ENCODE measurements around the gene COL4A2.

Gene COL4A2

DNA sequence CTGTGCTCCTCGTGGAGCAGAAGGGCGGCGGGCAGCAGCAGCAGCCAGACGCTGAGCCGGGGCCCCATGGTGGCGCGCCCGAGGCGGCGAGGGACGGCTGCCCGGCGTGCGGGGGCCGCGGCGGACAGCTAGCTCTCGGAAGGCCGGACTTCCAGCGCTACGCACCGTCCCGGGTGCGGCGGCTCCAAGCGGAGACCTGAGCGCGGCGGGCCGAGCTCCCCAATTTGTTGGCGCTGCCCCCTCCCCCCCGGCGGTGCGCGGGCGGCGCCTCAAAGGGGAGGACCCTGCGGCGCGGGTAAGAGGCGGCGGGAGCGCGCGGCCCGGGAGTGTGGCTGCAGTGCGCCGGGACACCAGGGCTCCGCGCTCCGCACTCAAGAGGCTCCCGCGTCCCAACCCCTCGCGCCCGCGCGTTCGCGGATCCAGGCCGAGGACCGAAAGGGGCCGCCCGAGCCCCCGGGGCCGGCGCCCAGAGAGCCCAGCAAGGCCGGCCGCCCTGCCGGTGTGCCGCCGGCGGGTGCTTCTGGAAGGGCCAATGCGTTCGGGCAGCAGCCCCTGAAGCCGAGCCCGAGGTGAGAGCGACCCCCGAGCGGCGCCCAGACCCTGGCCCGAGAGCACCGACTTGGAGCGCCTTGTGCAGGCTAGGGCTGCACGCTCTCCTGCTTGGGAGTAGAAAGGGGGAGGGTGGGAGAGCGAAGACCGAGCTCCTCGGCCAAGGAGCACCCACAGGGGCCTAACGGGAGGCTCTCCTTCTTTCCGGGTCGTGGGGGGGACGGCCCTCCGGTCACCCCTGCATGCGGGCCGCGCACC, at the start of gene COL4A2, which contains the start of gene COL4A1:
Gene COL4A2, plus strand, starts transcription at position 325 of the 807 bp plus-strand sequence. CDS start 620 bp downstream, outside the sequence.
Gene COL4A1, minus strand, starts transcription at position 198 of the 807 bp plus-strand sequence. Its CDS starts 130 bp downstream, at position 68.
- DNase-seq, result no peak

DNA sequence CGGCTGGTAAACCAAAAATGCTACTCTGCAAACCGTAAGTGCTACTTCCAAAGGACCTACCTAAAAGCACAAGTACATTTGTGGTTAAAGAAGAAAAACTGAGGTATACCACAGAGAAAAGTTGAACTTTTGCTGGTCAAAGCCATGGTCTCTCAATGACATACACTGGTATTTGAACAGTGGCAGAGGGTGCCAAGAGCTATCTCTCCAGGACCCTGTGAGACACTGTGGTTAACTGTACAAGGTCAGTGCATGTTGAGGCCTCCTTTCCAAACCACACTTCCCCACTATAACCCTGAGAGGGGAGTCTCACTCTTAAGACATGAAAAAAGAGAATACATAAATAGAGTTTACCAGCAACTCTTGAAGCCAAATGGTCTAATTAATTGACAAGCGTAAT, 49.7 kb upstream of the COL4A2 start:
- no peak for DNase-seq

DNA sequence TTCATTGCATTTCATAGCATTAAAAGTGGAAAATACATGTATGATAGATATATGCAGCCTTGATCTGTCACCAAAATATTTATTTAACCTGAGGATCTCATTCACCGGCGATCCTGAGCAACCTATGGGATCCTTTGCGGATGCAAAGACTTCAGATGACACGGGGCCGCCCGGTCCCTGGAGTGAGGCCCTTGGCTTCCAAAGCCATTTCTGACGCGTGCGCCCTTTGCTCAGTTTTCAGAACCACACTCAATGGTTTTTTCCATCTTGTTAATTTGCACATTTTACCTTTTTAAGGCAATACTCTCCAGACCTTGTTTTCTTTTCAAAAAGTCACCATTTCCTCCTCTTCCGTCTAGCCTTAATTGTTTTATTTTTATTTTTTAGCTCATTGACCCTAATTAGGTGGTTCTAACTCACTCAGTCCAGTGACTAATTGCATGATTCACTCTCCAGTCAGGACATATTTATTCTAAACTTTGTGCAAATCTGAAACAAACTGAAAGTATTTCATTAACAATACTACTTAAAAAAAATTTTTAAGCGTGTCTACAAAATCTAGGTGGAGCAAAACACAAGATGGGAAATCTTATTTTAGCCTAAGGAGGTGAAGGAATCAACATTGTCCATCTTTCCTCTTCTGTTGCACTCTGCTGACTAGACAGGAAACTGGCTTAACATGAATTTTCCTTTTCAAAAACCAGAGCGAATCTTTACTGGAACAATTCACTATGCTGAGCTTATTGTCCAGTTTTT, 48.0 kb upstream of the COL4A2 start:
- no peak for DNase-seq

- DNase-seq, result no peak
Observed at GRCh38 chr13:110259651-110260050, 47.4 kb upstream of the COL4A2 start.

DNA sequence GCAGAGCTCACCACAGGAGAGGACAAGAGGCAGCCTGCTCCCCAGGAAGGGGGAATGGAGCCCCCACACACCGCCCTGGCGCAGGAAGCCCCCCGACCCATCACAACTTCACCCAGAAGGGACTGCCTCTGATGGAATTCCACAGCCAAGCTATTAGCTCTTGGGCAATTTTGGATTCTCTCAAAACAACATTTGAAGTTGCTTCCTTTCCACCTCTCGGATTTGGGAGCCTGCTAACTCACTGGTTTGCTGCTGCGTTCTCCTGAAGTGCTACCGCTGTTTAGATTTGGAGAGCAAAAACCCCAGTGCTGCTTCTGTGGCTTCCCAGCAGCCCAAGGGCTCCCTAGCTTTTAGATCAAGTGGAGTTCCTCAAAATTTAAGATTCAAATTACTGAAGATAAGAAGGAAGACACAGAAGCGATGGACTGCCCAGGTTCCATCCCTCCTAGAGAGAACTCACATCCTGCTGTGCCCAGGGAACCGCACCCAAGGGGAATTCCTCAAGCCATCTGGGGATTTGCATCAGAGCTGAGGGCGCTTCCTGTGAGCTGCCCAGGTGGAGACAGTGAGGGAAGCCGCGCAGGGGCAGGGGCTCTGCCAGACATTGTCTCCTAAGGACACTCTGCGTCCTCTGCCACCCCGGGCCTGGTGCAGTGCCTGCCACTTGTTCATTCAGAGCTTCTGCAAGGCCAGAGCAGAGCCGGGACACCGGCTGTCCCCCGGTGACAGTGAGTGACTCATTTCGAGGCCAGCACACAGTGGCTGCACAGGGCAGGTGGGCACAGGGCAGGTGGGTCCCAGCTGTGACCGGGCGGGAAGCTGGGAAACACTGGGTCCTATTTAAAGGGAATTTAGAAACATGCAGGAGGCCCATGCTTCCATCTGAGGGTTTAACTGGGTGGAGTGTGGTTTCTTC, 45.7 kb upstream of the COL4A2 start:
- no peak for DNase-seq

DNA sequence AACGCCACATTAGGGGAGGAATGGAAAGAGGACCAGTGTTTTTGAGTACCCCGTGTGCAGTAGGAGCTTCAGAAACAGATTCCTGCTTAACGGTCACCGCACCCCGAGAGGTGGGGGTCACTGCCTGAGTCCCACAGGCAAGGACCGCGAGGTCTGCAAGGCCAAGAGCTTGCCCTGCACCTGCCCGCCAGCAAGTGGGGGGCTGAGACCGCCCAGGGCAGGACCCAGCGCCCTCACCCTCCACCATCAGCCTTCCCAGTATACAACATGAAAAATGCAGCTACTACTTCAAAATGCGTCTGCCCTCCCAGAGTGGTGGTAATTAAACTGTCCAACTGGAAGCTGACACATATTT, 45.0 kb upstream of the COL4A2 start:
- DNase-seq, result no peak

- DNase-seq, result no peak
Observed at GRCh38 chr13:110262508-110263291, 44.4 kb upstream of the COL4A2 start.

DNA sequence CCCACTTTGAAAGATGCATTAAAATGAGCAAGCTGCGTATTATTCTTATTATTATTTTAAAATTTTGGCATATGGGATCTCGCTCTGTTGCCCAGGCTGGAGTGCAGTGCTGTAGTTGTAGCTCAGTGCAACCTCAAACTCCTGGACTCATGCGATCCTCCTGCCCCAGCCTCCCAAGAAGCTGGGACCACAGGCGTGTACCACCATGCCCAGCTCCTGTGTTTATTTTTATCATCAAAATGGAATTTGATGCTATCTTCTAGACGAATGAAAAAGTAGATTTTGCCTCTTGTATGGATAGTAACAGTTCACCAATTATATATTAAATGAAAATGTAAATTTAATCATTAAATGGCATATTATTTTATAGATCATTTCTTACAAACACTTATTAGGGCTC, 43.7 kb upstream of the COL4A2 start:
- no peak for DNase-seq

GRCh38 chr13:110263888-110264287, 43.2 kb upstream of the COL4A2 start:
- DNase-seq, result no peak

GRCh38 chr13:110264685-110265275, 42.3 kb upstream of the COL4A2 start:
- no peak for DNase-seq

DNA sequence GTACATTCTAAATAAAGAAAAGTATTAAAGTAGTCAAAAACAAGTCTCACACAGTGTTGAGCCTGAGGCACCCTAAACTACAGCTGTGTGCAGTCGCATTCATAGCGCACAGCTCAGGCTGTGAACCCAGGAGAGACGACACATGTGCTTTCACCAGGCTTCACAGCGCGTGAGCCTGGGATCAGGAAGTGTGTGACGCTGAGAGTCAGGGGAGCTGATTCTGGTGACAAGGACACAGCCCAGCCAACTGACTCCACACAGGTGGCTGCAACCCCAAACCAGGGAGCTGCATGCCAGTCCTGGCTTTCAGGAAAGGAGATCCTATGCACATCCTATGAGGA, 41.8 kb upstream of the COL4A2 start:
- no peak for DNase-seq

- no peak for DNase-seq
Observed at GRCh38 chr13:110265682-110266430, 41.2 kb upstream of the COL4A2 start.

- no peak for DNase-seq
Observed at GRCh38 chr13:110266431-110266809, 40.7 kb upstream of the COL4A2 start.

GRCh38 chr13:110266983-110267382, 40.1 kb upstream of the COL4A2 start:
- DNase-seq, result no peak

DNA sequence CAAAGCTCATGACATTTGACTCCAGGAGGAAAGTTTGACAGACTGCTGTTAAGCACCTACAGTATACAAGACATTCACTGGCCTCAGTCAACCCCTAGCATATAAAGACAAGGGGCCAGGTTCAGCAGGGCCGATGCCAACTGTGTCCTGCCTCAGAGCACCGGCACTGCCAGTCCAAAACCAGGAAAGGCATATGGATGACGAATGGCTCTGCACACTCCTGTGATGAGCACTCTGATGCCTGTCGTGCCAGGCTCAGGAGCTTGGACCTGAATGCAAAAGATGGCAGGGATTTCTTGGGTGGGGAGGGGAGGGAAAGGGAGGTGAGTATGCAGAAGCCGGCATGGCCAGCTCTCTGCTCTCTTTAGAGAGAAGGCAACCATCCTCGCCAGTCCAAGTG, 39.0 kb upstream of the COL4A2 start:
- DNase-seq, result no peak

GRCh38 chr13:110268576-110269185, 38.4 kb upstream of the COL4A2 start:
- DNase-seq, result no peak

DNA sequence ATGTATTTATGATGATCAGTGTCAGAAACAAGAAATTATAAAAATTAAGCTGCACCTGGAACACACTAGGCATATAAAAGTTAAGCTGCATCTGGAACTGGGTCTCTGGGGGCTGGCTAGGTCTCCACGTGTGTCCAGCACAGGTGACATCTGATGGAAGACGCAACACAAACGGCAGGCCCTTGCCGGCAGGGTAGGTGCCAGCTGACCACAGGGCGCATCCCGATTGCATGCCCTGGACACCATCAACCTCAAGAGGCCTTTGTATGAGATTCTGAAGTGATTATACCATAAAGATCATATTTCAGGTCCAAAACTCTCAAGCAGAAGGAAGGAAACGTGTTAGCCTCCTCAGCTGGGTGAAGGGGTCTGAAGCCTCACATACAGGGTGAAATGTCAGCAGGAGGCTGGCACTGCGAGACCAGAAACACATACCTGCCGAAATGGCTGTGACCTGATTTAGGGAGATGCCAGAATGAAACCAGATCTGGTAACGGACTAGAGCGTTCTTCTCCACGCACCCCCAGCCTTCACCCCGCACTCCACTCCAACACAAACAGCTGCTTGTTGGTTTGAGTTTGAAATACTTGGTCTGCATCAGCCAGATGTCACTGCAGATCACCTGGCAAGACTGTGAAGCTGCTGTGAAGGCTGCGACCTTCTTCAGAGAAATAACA, 37.4 kb upstream of the COL4A2 start:
- no peak for DNase-seq

DNA sequence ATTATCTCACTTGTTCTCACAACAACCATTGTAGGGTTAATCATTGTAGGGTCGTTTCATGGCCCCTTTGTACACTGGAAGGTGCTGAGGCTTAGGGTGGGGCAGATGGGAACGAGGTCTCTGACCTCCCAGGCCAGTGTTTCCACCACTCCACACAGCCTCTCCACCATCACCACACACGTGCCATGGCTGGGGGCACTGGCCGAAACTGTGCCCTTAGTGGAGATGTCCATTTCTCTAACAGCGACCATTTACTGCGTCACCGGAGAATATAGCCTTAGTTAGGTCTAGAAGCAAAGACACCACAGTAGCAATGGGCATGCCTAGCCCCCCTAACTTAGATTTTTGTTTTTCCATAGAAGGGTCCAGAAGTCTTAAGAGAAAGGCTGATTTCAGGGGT, 36.6 kb upstream of the COL4A2 start:
- DNase-seq, result no peak

GRCh38 chr13:110271313-110271712, 35.8 kb upstream of the COL4A2 start:
- DNase-seq, result no peak

DNA sequence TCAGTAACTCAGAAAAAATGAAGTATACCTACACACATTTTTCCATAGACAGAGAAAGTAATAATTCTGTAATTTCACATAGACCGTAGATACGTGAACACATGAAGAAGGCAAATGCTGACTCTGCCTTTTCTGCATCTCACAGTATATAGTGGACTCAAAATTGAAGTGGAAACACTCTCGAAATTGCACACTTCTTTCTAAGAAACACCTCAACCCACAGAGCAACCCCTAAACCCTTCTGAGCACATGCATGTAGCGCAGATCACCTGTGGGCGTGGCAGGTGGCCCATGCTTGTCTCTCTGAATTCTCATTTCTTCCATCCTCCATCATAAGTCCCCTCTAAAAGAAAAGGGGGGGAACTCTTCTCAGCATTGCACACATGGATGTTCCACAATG, 34.9 kb upstream of the COL4A2 start:
- no peak for DNase-seq

All from activated CD4-positive, alpha-beta T cell treated with anti-CD3 and anti-CD28 coated beads for 1 hour (primary cell).